Left ventricle myocardium inferior (tissue), 1 donor: ENCODE measurements around the gene WNT2B. TPM values are rescaled to one million over a fixed set of nuclear protein-coding genes. Genes with fewer than 3 reads are reported as not detected.

Experiments
- DNase-seq: peaks from one replicate; pipeline ENCODE4 v3.0.0-alpha.2; 2020
- H3K27ac ChIP-seq: fragments of 200-600 bp; replicated peaks from 2 replicates; pipeline ENCODE4 v1.8.0; 2021
- H3K27me3 ChIP-seq: fragments of 200-600 bp; 2 replicates; pipeline ENCODE4 v1.8.0; 2021; ENCODE audit warnings: low read depth
- H3K36me3 ChIP-seq: fragments of 200-600 bp; 2 replicates; pipeline ENCODE4 v1.8.0; 2021
- H3K4me1 ChIP-seq: fragments of 200-600 bp; 2 replicates; pipeline ENCODE4 v1.8.0; 2021
- H3K4me3 ChIP-seq: fragments of 200-600 bp; 2 replicates; pipeline ENCODE4 v1.8.0; 2021; ENCODE audit warnings: mild to moderate bottlenecking, moderate library complexity
- H3K9me3 ChIP-seq: fragments of 200-600 bp; replicated peaks from 2 replicates; pipeline ENCODE4 v1.8.0; 2021
- CTCF ChIP-seq: fragments of 200-600 bp; IDR thresholded peaks from 2 replicates; pipeline ENCODE4 v1.8.0; 2021; ENCODE audit warnings: antibody characterized with exemption, mild to moderate bottlenecking, borderline replicate concordance
- intact Hi-C: fragments of 100-400 bp; cut with micrococcal nuclease; formaldehyde crosslinking; loops from one replicate; pipeline ENCODE4 v1.11.0; 2022
- total RNA-seq: library from RNA; stranded (reverse); fragmentation: NEBNext Ultra II Directional; extraction: Animal tissue kit (Norgen Biotek cat#: 25700); gene quantifications from one replicate; pipeline ENCODE4 v1.2.1, GENCODE V29; 2021
- donor health status: DM: no; HTN: yes; CAD: no; lungs with severe emphysema.

The WNT2B gene
- total RNA-seq, 1 donor from 2014 or later, result 1.7 TPM

GRCh38 chr1:112518186-112518585 is 9.4 kb downstream of the WNT2B start:
- no peak for DNase-seq
- H3K9me3 ChIP-seq, result no peaks in the 10 kb centered on the region
- H3K36me3 ChIP-seq, result peaks cover 13% of the 10 kb centered on the region
- H3K4me3 ChIP-seq, result no peak overlapping the region
- peaks cover 36% of the 10 kb centered on the region for H3K4me1 ChIP-seq
- peak overlapping the region; percentile 77 for H3K27ac ChIP-seq
- intact Hi-C loops, result no loop called here
- no peaks in the 10 kb centered on the region for H3K27me3 ChIP-seq
- no peak for TF ChIP-seq CTCF

GRCh38 chr1:112520166-112520565 is 11.4 kb downstream of the WNT2B start:
- no peaks in the 10 kb centered on the region for H3K9me3 ChIP-seq
- TF ChIP-seq CTCF, result no peak
- H3K4me3 ChIP-seq, result no peak overlapping the region
- H3K4me1 ChIP-seq, result peaks cover 53% of the 10 kb centered on the region
- DNase-seq, result no peak
- H3K27me3 ChIP-seq, result no peaks in the 10 kb centered on the region
- peaks cover 16% of the 10 kb centered on the region for H3K36me3 ChIP-seq
- H3K27ac ChIP-seq, result no peak overlapping the region
- intact Hi-C loops, result no loop called here

- Histone ChIP-seq H3K4me3 (no peak overlapping the region), H3K9me3 (no peaks in the 10 kb centered on the region), H3K36me3 (peaks cover 28% of the 10 kb centered on the region), H3K27me3 (no peaks in the 10 kb centered on the region), H3K27ac (no peak overlapping the region), H3K4me1 (peaks cover 38% of the 10 kb centered on the region)
- DNase-seq, result no peak
- intact Hi-C loops, result no loop called here
- no peak for TF ChIP-seq CTCF
These were observed 13.9 kb downstream of the WNT2B start for GRCh38 chr1:112522621-112523020.

- DNase-seq, result peak; percentile 37
- Histone ChIP-seq H3K4me1 (peaks cover 25% of the 10 kb centered on the region), H3K27ac (peak overlapping the region; percentile 65), H3K36me3 (peaks cover 35% of the 10 kb centered on the region), H3K9me3 (no peaks in the 10 kb centered on the region), H3K27me3 (no peaks in the 10 kb centered on the region), H3K4me3 (no peak overlapping the region)
- intact Hi-C loops, result no loop called here
- no peak for TF ChIP-seq CTCF
These were observed 15.5 kb downstream of the WNT2B start for GRCh38 chr1:112524251-112524650.

- no peak for TF ChIP-seq CTCF
- Histone ChIP-seq H3K4me1 (peaks cover 22% of the 10 kb centered on the region), H3K9me3 (no peaks in the 10 kb centered on the region), H3K36me3 (peaks cover 35% of the 10 kb centered on the region), H3K27me3 (no peaks in the 10 kb centered on the region), H3K4me3 (no peak overlapping the region), H3K27ac (peak overlapping the region; percentile 65)
- intact Hi-C loops, result no loop called here
- DNase-seq, result no peak
These were observed 16.2 kb downstream of the WNT2B start for GRCh38 chr1:112524986-112525385.
